Body of pancreas (tissue), 4 donors: ENCODE measurements around the gene MCIDAS. TPM values are rescaled to one million over a fixed set of nuclear protein-coding genes. Genes with fewer than 3 reads are reported as not detected.

ENCODE experiments used
- ATAC-seq: fragments of 150-250 bp; one replicate; pipeline ENCODE4 v1.9.1; 2016
- DNase-seq, 4 donors: peaks; one replicate each; pipeline ENCODE4 v3.0.0-alpha.2; 2019
- H3K27ac ChIP-seq, 4 donors: fragments of 200-600 bp; sonication (generic); 1 replicate in 3 of 4; 2 replicates in 1 of 4; pipeline versions ENCODE4 v1.5.1 to v1.6.1; 2016 to 2019; ENCODE audit warnings: mild to moderate bottlenecking in 1 of 4, mixed read lengths in 1 of 4, moderate library complexity in 1 of 4
- H3K27me3 ChIP-seq, 2 donors: fragments of 200-600 bp; sonication (generic); one replicate each; pipeline ENCODE4 v1.6.0; 2016; ENCODE audit warnings: mild to moderate bottlenecking in 1 of 2
- H3K36me3 ChIP-seq, 2 donors: fragments of 200-600 bp; sonication (generic); replicated peaks in 1 of 2; 2 replicates each; pipeline ENCODE4 v1.5.1; 2016; ENCODE audit warnings: low read depth in 2 of 2; ENCODE audit not compliant: insufficient read depth in 1 of 2
- H3K4me1 ChIP-seq: fragments of 200-600 bp; sonication (generic); one replicate; pipeline ENCODE4 v1.6.0; 2016
- H3K4me3 ChIP-seq, 2 donors: fragments of 200-600 bp; sonication (generic); 1 replicate in 1 of 2; 2 replicates in 1 of 2; pipeline ENCODE4 v1.5.1; 2016 to 2019
- H3K9me3 ChIP-seq, 3 donors: fragments of 200-600 bp; sonication (generic); 1 replicate in 2 of 3; 2 replicates in 1 of 3; pipeline ENCODE4 v1.5.1; 2016
- CTCF ChIP-seq, 7 experiments: fragments of 450-650 bp in 4 of 7; fragments of 200-600 bp in 3 of 7; sonication (generic) in 3 of 7; IDR thresholded peaks; one replicate each; pipeline ENCODE4 v1.5.1; 2016 to 2019; ENCODE audit warnings: antibody characterized with exemption in 7 of 7
- POLR2A ChIP-seq, 3 donors: fragments of 450-650 bp; IDR thresholded peaks; one replicate each; pipeline ENCODE4 v1.6.1; 2016; ENCODE audit warnings: antibody characterized with exemption in 3 of 3, mild to moderate bottlenecking in 2 of 3
- WGBS, 2 donors: methylation state at CpG; one replicate each; pipeline ENCODE4 v1.1.5; 2017; 5-methylcytosine and 5-hydroxymethylcytosine counted together
- intact Hi-C: fragments of 100-400 bp; cut with DNase I; formaldehyde crosslinking; loops from one replicate; pipeline ENCODE4 v1.15.1; 2023
- total RNA-seq, 2 donors: library from RNA; depleted of rRNA; stranded (reverse); fragments of >200 nt; gene quantifications; one replicate each; pipeline ENCODE4 v1.1.0, GENCODE V29; 2016

Gene MCIDAS
- total RNA-seq, 2 donors from 2014 or later, result 1.3 TPM; not detected in 1

- H3K27ac ChIP-seq, result peak overlapping the region in 3 of 4 donors; percentile 37 to 68 (median 54)
- H3K4me1 ChIP-seq, result peaks cover 35% of the 10 kb centered on the region
- ATAC-seq, result peak; percentile 99
- 9 to 11% methylated on average over 4 of the region's 4 CpGs for WGBS, 2 donors
- DNase-seq, result peak; percentile 96 to 99 (median 97)
- no peak for TF ChIP-seq POLR2A (IDR thresholded peaks at IDR 0.05)
- TF ChIP-seq CTCF (IDR thresholded peaks at IDR 0.05), result peak in 2 of 7 experiments; percentile 13 to 31
- H3K9me3 ChIP-seq, result no peaks in the 10 kb centered on the region
- H3K36me3 ChIP-seq, result no peaks in the 10 kb centered on the region
- H3K27me3 ChIP-seq, result no peaks in the 10 kb centered on the region
- intact Hi-C loops, result no loop called here
- H3K4me3 ChIP-seq, result no peak overlapping the region
Measured at GRCh38 chr5:55218967-55219366, 8.1 kb downstream of the MCIDAS start.

GRCh38 chr5:55211184-55211874 is 15.8 kb downstream of the MCIDAS start:
- Histone ChIP-seq H3K9me3 (no peaks in the 10 kb centered on the region), H3K27me3 (no peaks in the 10 kb centered on the region), H3K4me3 (no peak overlapping the region), H3K4me1 (no peaks in the 10 kb centered on the region), H3K36me3 (no peaks in the 10 kb centered on the region), H3K27ac (no peak overlapping the region)
- TF ChIP-seq CTCF (IDR thresholded peaks at IDR 0.05) (no peak), POLR2A (IDR thresholded peaks at IDR 0.05) (no peak)
- ATAC-seq (no peak), DNase-seq (no peak)
- intact Hi-C loops, result no loop called here
- WGBS, 2 donors, result 69 to 72% methylated on average over 2 of the region's 2 CpGs

- Histone ChIP-seq H3K4me3 (no peak overlapping the region), H3K36me3 (no peaks in the 10 kb centered on the region), H3K4me1 (no peaks in the 10 kb centered on the region), H3K27ac (no peak overlapping the region), H3K27me3 (no peaks in the 10 kb centered on the region), H3K9me3 (no peaks in the 10 kb centered on the region)
- intact Hi-C loops, result no loop called here
- DNase-seq (no peak), ATAC-seq (no peak)
- no peak for TF ChIP-seq CTCF (IDR thresholded peaks at IDR 0.05)
- TF ChIP-seq POLR2A (IDR thresholded peaks at IDR 0.05), result no peak
- WGBS, 2 donors, result 41 to 52% methylated on average over 2 of the region's 2 CpGs
Measured at GRCh38 chr5:55205001-55205400, 22.1 kb downstream of the MCIDAS start.

GRCh38 chr5:55191165-55191564 is 36.0 kb downstream of the MCIDAS start:
- H3K27ac ChIP-seq, result no peak overlapping the region
- TF ChIP-seq CTCF (IDR thresholded peaks at IDR 0.05) (no peak), POLR2A (IDR thresholded peaks at IDR 0.05) (no peak)
- H3K27me3 ChIP-seq, result no peaks in the 10 kb centered on the region
- DNase-seq (no peak), ATAC-seq (no peak)
- no peaks in the 10 kb centered on the region for H3K36me3 ChIP-seq
- intact Hi-C loops, result no loop called here
- H3K4me1 ChIP-seq, result peaks cover 16% of the 10 kb centered on the region
- H3K4me3 ChIP-seq, result no peak overlapping the region
- no peaks in the 10 kb centered on the region for H3K9me3 ChIP-seq
- 83 to 85% methylated on average over 2 of the region's 2 CpGs for WGBS, 2 donors
